Mesenchymal stem cell (in vitro differentiated cells and primary cell): ENCODE results near the gene RNF222.
"Not testable (repeated sequence)": the region's sequence is repeated elsewhere in the genome, so short reads cannot be mapped to it uniquely, and the experiment has no call there.

Source experiments
- DNase-seq: peaks from one replicate; pipeline ENCODE4 v3.0.0-alpha.2; 2013
- H2AFZ ChIP-seq: one replicate; pipeline ENCODE4 v1.6.1; 2013; ENCODE audit warnings: low read depth, mild to moderate bottlenecking, control low read depth, inconsistent platforms, low read length, moderate library complexity
- H2AK5ac ChIP-seq: 2 replicates; pipeline ENCODE4 v1.6.1; 2013; ENCODE audit warnings: low read length, moderate library complexity, mild to moderate bottlenecking, inconsistent platforms; ENCODE audit not compliant: severe bottlenecking
- H2BK120ac ChIP-seq: one replicate; pipeline ENCODE4 v1.6.1; 2013; ENCODE audit warnings: low read depth, mild to moderate bottlenecking, inconsistent platforms, low read length, moderate library complexity
- H2BK12ac ChIP-seq, 2 experiments: one replicate each; pipeline ENCODE4 v1.6.1; 2013; ENCODE audit warnings: inconsistent platforms in 2 of 2, low read length in 2 of 2, mild to moderate bottlenecking in 2 of 2, moderate library complexity in 2 of 2, control low read depth in 1 of 2
- H2BK15ac ChIP-seq: one replicate; pipeline ENCODE4 v1.6.1; 2013; ENCODE audit warnings: mild to moderate bottlenecking, low read depth, inconsistent platforms; ENCODE audit not compliant: poor library complexity, severe bottlenecking
- H2BK5ac ChIP-seq: 2 replicates; pipeline ENCODE4 v1.6.1; 2013; ENCODE audit warnings: low read depth, mild to moderate bottlenecking, low read length, control low read depth, inconsistent platforms; ENCODE audit not compliant: poor library complexity, severe bottlenecking
- H3K14ac ChIP-seq, 2 experiments: one replicate each; pipeline ENCODE4 v1.6.1; 2013; ENCODE audit warnings: inconsistent platforms in 2 of 2, low read length in 2 of 2, control low read depth in 1 of 2, mild to moderate bottlenecking in 1 of 2, moderate library complexity in 1 of 2
- H3K18ac ChIP-seq, 2 experiments: one replicate each; pipeline ENCODE4 v1.6.1; 2013; ENCODE audit warnings: inconsistent platforms in 2 of 2, low read length in 2 of 2, control low read depth in 1 of 2, low read depth in 1 of 2, mild to moderate bottlenecking in 1 of 2
- H3K23ac ChIP-seq, 2 experiments: one replicate each; pipeline ENCODE4 v1.6.1; 2013; ENCODE audit warnings: inconsistent platforms in 2 of 2, low read length in 2 of 2, mild to moderate bottlenecking in 2 of 2, moderate library complexity in 2 of 2, control low read depth in 1 of 2
- H3K27ac ChIP-seq: 2 replicates; pipeline ENCODE4 v1.5.1; 2013; ENCODE audit warnings: mild to moderate bottlenecking, moderate library complexity, low read length, control low read depth, inconsistent platforms; ENCODE audit not compliant: poor library complexity, severe bottlenecking
- H3K27me3 ChIP-seq, 2 experiments: 2 replicates each; pipeline versions ENCODE4 v1.6.1 to v1.7.0; 2013; ENCODE audit warnings: low read length in 2 of 2, mild to moderate bottlenecking in 2 of 2, moderate library complexity in 2 of 2, control low read depth in 1 of 2, inconsistent platforms in 1 of 2; ENCODE audit not compliant: control insufficient read depth in 1 of 2, insufficient read depth in 1 of 2
- H3K36me3 ChIP-seq, 2 experiments: 2 replicates each; pipeline versions ENCODE4 v1.6.1 to v1.7.0; 2013; ENCODE audit warnings: low read length in 2 of 2, control low read depth in 1 of 2, inconsistent platforms in 1 of 2, low read depth in 1 of 2, mild to moderate bottlenecking in 1 of 2; ENCODE audit not compliant: insufficient read depth in 2 of 2, control insufficient read depth in 1 of 2
- H3K4ac ChIP-seq, 2 experiments: one replicate each; pipeline ENCODE4 v1.6.1; 2013; ENCODE audit warnings: inconsistent platforms in 2 of 2, low read length in 2 of 2, mild to moderate bottlenecking in 2 of 2, moderate library complexity in 2 of 2, control low read depth in 1 of 2, low read depth in 1 of 2
- H3K4me1 ChIP-seq: 2 replicates; pipeline ENCODE4 v1.6.1; 2013; ENCODE audit warnings: low read depth, low read length, control low read depth; ENCODE audit not compliant: control insufficient read depth, insufficient read depth
- H3K4me2 ChIP-seq: 2 replicates; pipeline ENCODE4 v1.6.1; 2013; ENCODE audit warnings: low read length, mild to moderate bottlenecking, inconsistent platforms; ENCODE audit not compliant: poor library complexity, severe bottlenecking
- H3K4me3 ChIP-seq, 2 experiments: 2 replicates each; pipeline versions ENCODE4 v1.5.1 to v1.7.0; 2013; ENCODE audit warnings: low read length in 2 of 2, mild to moderate bottlenecking in 2 of 2, control low read depth in 1 of 2, low read depth in 1 of 2; ENCODE audit not compliant: insufficient read depth in 1 of 2
- H3K79me1 ChIP-seq: replicated peaks from 2 replicates; pipeline ENCODE4 v1.6.1; 2013; ENCODE audit warnings: mild to moderate bottlenecking, control low read depth, low read length, inconsistent platforms; ENCODE audit not compliant: poor library complexity, severe bottlenecking
- H3K9ac ChIP-seq: 2 replicates; pipeline ENCODE4 v1.7.0; 2013; ENCODE audit warnings: mild to moderate bottlenecking, low read length, moderate library complexity
- H3K9me3 ChIP-seq: 2 replicates; pipeline ENCODE4 v1.7.0; 2013; ENCODE audit warnings: mild to moderate bottlenecking, low read length; ENCODE audit not compliant: control insufficient read depth
- H4K8ac ChIP-seq: one replicate; pipeline ENCODE4 v1.6.1; 2013; ENCODE audit warnings: inconsistent platforms, mild to moderate bottlenecking, low read length, moderate library complexity
- H4K91ac ChIP-seq: one replicate; pipeline ENCODE4 v1.6.1; 2013; ENCODE audit warnings: mild to moderate bottlenecking, low read length, inconsistent platforms
- WGBS: methylation state at CpG from one replicate; pipeline ENCODE4 v1.1.7; 2013; ENCODE audit warnings: mixed read lengths; 5-methylcytosine and 5-hydroxymethylcytosine counted together

RNF222 gene

DNA sequence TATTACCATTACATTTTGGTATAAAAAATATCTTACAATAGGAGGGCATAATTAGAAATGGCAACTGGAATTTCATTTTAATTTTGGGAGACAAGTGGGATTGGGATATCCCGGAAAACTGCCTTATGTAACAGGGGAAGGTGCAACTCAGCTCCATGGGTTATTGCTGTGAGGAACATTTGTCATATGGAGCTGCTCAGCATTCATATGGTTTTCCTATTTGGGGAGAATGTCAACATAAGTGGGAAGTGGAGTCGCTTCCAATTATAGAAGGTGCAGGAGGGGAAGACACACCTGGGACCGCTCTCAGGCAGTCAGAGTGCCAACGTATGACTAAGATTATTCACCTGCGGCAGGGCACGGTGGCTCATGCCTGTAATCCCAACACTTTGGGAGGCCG lies 47.3 kb downstream of the RNF222 start:
- Histone ChIP-seq H3K4ac (no peak overlapping the region), H3K27me3 (peaks cover 12 to 23% of the 10 kb centered on the region in 2 experiments), H2AK5ac (no peak overlapping the region), H3K9me3 (peaks cover 2% of the 10 kb centered on the region), H2BK15ac (no peak overlapping the region), H3K27ac (no peak overlapping the region), H3K79me1 (no peaks in the 10 kb centered on the region), H3K9ac (no peak overlapping the region), H2BK12ac (no peak overlapping the region), H3K14ac (no peak overlapping the region), H3K4me3 (no peak overlapping the region), H2BK120ac (no peak overlapping the region), H4K91ac (no peak overlapping the region), H3K18ac (no peak overlapping the region), H3K23ac (no peak overlapping the region), H3K36me3 (no peaks in the 10 kb centered on the region), H3K4me2 (no peak overlapping the region), H4K8ac (no peak overlapping the region), H2AFZ (no peak overlapping the region), H3K4me1 (no peaks in the 10 kb centered on the region), H2BK5ac (no peak overlapping the region)
- DNase-seq = no peak
- WGBS = 79% methylated on average over 5 of the region's 7 CpGs

DNA sequence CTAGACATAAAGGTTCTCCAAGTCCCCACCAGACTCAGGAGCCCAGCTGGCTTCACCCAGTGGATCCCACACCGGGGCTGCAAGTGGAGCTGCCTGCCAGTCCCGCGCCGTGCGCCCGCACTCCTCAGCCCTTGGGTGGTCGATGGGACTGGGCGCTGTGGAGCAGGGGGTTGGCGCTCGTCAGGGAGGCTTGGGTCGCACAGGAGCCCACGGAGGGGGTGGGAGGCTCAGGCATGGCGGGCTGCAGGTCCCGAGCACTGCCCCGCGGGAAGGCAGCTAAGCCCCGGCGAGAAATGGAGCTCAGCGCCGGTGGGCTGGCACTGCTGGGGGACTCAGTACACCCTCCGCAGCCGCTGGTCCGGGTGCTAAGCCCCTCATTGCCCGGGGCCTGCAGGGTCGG lies 50.6 kb downstream of the RNF222 start:
- H3K14ac ChIP-seq, H4K8ac ChIP-seq, H3K9me3 ChIP-seq, H2AFZ ChIP-seq, H3K27ac ChIP-seq, H2BK120ac ChIP-seq, H4K91ac ChIP-seq, H3K18ac ChIP-seq, H3K79me1 ChIP-seq, H2BK12ac ChIP-seq, H2AK5ac ChIP-seq, H3K36me3 ChIP-seq, H3K4me3 ChIP-seq, H3K4me1 ChIP-seq, DNase-seq, H2BK15ac ChIP-seq, H3K23ac ChIP-seq, H3K9ac ChIP-seq, H3K4me2 ChIP-seq, H2BK5ac ChIP-seq, H3K4ac ChIP-seq: not testable (repeated sequence)
- peaks cover 17 to 31% of the 10 kb centered on the region in 2 experiments for H3K27me3 ChIP-seq
- 97% methylated on average over 16 of the region's 25 CpGs for WGBS

DNA sequence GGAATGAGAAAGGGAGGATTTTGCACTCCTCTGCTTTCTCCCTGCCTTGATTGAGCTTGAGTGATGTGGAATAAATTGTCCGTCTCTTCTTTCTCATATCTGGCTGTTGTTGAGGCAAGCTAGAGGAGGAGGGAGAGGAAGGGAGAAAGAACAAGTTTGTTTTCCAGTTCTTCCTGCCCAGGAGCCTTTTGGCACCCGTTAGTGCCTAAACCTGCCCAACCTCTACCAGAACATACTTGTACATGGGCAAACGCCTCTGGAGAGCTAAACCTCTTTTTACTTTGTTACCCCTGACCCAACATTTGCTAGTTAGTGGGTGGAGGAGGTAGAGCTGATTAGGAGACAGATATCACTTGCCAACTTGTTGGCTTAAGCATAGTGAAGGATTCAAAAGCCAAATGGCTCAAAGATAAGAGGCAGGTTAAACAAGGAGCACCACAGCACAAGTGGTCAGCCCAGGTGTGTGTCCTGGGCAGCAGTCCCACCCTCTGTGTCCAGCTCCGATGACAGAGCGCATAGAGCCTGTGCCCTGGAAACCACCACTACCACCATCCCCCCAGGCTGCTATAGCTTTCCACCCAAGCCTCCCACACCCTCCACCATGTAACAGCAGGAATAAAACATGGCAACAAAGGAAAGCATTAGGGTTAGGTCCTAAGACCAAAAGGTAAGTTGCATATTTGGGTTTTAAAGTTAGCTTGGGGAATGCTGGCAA lies 51.5 kb downstream of the RNF222 start:
- no peak overlapping the region for H2BK5ac ChIP-seq
- no peak overlapping the region for H3K4me3 ChIP-seq
- no peak overlapping the region for H3K9ac ChIP-seq
- no peaks in the 10 kb centered on the region for H3K79me1 ChIP-seq
- H4K8ac ChIP-seq = no peak overlapping the region
- H3K9me3 ChIP-seq = peaks cover 2% of the 10 kb centered on the region
- H3K27ac ChIP-seq = no peak overlapping the region
- H2AFZ ChIP-seq = no peak overlapping the region
- H3K18ac ChIP-seq = no peak overlapping the region
- H3K4me2 ChIP-seq = no peak overlapping the region
- no peak overlapping the region for H2BK120ac ChIP-seq
- H2BK12ac ChIP-seq = no peak overlapping the region
- H3K23ac ChIP-seq = no peak overlapping the region
- no peaks in the 10 kb centered on the region for H3K4me1 ChIP-seq
- no peak overlapping the region for H2AK5ac ChIP-seq
- peaks cover 17 to 31% of the 10 kb centered on the region in 2 experiments for H3K27me3 ChIP-seq
- H3K4ac ChIP-seq = no peak overlapping the region
- WGBS = 57% methylated on average over 1 of the region's 5 CpGs
- no peak overlapping the region for H2BK15ac ChIP-seq
- no peak overlapping the region for H4K91ac ChIP-seq
- DNase-seq = no peak
- H3K36me3 ChIP-seq = no peaks in the 10 kb centered on the region
- H3K14ac ChIP-seq = peak overlapping the region in 1 of 2 experiments; percentile 7

DNA sequence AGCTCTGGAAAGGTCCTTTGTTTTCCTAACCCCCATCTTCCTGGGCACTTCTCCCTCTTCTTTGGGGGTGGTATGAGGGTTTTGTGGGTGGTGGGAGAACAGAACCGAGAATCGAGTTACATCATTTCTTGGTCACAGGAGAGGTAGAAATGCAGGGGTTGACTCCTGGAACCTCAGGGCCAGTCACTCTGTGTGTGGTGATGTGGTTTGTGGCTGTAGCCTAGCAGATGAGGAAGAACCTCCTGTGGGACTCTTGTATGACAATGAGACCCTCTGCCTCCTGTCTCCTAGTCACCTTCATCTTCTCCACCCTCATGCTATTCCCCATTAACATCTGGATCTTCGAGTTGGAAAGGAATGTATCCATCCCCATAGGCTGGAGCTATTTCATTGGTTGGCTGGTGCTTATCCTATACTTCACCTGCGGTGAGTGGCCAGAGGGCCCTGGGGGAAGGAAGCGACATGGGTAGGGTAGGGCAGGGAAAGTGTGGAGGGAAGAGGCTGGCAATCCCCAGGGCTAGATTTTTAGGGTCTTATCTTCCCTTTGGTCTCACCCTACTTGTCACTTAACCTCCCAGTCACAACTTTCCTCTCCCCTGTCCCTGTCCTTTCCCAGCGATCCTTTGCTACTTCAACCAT lies 52.5 kb downstream of the RNF222 start:
- no peaks in the 10 kb centered on the region for H3K36me3 ChIP-seq
- H3K79me1 ChIP-seq = no peaks in the 10 kb centered on the region
- peaks cover 2% of the 10 kb centered on the region for H3K9me3 ChIP-seq
- no peak overlapping the region for H2AK5ac ChIP-seq
- H3K4me1 ChIP-seq = no peaks in the 10 kb centered on the region
- no peak overlapping the region for H3K9ac ChIP-seq
- no peak overlapping the region for H3K4me3 ChIP-seq
- peaks cover 17 to 31% of the 10 kb centered on the region in 2 experiments for H3K27me3 ChIP-seq
- H3K4ac ChIP-seq = no peak overlapping the region
- no peak overlapping the region for H3K18ac ChIP-seq
- H3K14ac ChIP-seq = no peak overlapping the region
- 61% methylated on average over 5 of the region's 6 CpGs for WGBS
- H3K23ac ChIP-seq = no peak overlapping the region
- no peak overlapping the region for H4K91ac ChIP-seq
- no peak overlapping the region for H2BK5ac ChIP-seq
- H3K27ac ChIP-seq = no peak overlapping the region
- H4K8ac ChIP-seq = no peak overlapping the region
- H3K4me2 ChIP-seq = no peak overlapping the region
- H2AFZ ChIP-seq = no peak overlapping the region
- H2BK12ac ChIP-seq = no peak overlapping the region
- no peak overlapping the region for H2BK15ac ChIP-seq
- H2BK120ac ChIP-seq = no peak overlapping the region
- no peak for DNase-seq
